ENCODE data around the gene DOCK10. TPM values are rescaled to one million over a fixed set of nuclear protein-coding genes. Genes with fewer than 3 reads are reported as not detected.

DOCK10 gene
- total RNA-seq, 2 experiments from 2014 or later, result 40.8 to 68.2 TPM

- H2AFZ ChIP-seq (ENCODE audit: low read length), result no peak overlapping the region; the same call in 1 of the 2 replicates
- H3K4me3 ChIP-seq (ENCODE audit: low read depth, low read length, poor library complexity, severe bottlenecking), result no peak overlapping the region
- no peaks in the 10 kb centered on the region for H3K9me3 ChIP-seq (ENCODE audit: low read length)
- intact Hi-C loops (cut with micrococcal nuclease; ENCODE audit: unreplicated experiment), result loop anchor here (1.0 to 10.0 kb wide), 9 partner anchors 49 to 658 kb away; no protein-coding TSS in a partner anchor
- H3K9me2 ChIP-seq (ENCODE audit: insufficient read depth, low read length), result no peaks in the 10 kb centered on the region
- H4K20me1 ChIP-seq (ENCODE audit: insufficient read depth, low read length), result no peaks in the 10 kb centered on the region
- POLR2A ChIA-PET, result interaction anchor here (0.5 to 1.4 kb wide), 5 partner anchors 13 to 646 kb away, joined by 3 to 6 read pairs (median 4); no protein-coding TSS in a partner anchor
- no peaks in the 10 kb centered on the region for H3K79me2 ChIP-seq (ENCODE audit: insufficient read depth, low read depth, low read length)
- H3K4me1 ChIP-seq (ENCODE audit: insufficient read depth, low read length, poor library complexity, severe bottlenecking), result peaks cover 24% of the 10 kb centered on the region
- H3K36me3 ChIP-seq (ENCODE audit: insufficient read depth, low read length), result no peaks in the 10 kb centered on the region; the same call in 1 of the 2 replicates
- H3K27ac ChIP-seq (ENCODE audit: low read depth, low read length, poor library complexity, severe bottlenecking), result peak overlapping the region; percentile 64
- no TSS peak for BruUV-seq (replicated peaks)
- H3K4me2 ChIP-seq (ENCODE audit: low read length), result peak overlapping the region; percentile 62
- TF ChIP-seq CTCF (conservative IDR thresholded peaks at IDR 0.05; ENCODE audit: low read length), result peak; percentile 93
- TF ChIP-seq EZH2phosphoT487 (IDR thresholded peaks at IDR 0.05; ENCODE audit: borderline replicate concordance, low read depth, low read length), result no peak
- CTCF ChIA-PET (ENCODE audit: unreplicated experiment), result interaction anchor here (1.0 to 1.3 kb wide), 4 partner anchors 45 to 389 kb away, joined by 3 to 5 read pairs (median 3); no protein-coding TSS in a partner anchor
- peak; percentile 86 for DNase-seq (ENCODE audit: low spot score)
These were observed 40.1 kb downstream of the DOCK10 start for GRCh38 chr2:225002039-225002655.

GRCh38 chr2:224999754-225000153 is 42.5 kb downstream of the DOCK10 start:
- Histone ChIP-seq H3K4me2 (ENCODE audit: low read length) (no peak overlapping the region), H4K20me1 (ENCODE audit: insufficient read depth, low read length) (no peaks in the 10 kb centered on the region), H3K4me3 (ENCODE audit: low read depth, low read length, poor library complexity, severe bottlenecking) (no peak overlapping the region), H3K27ac (ENCODE audit: low read depth, low read length, poor library complexity, severe bottlenecking) (no peak overlapping the region), H3K9me3 (ENCODE audit: low read length) (no peaks in the 10 kb centered on the region), H3K36me3 (ENCODE audit: insufficient read depth, low read length) (no peaks in the 10 kb centered on the region; the same call in 1 of the 2 replicates), H3K4me1 (ENCODE audit: insufficient read depth, low read length, poor library complexity, severe bottlenecking) (peaks cover 19% of the 10 kb centered on the region), H3K79me2 (ENCODE audit: insufficient read depth, low read depth, low read length) (no peaks in the 10 kb centered on the region), H3K9me2 (ENCODE audit: insufficient read depth, low read length) (no peaks in the 10 kb centered on the region), H2AFZ (ENCODE audit: low read length) (no peak overlapping the region)
- CTCF ChIA-PET (ENCODE audit: unreplicated experiment), result interaction anchor here (1.2 kb wide), 1 partner anchor 11 kb away, joined by 3 read pairs; no protein-coding TSS in a partner anchor
- POLR2A ChIA-PET, result interaction anchor here (0.6 to 2.1 kb wide), 10 partner anchors 9 to 1919 kb away, joined by 3 to 6 read pairs (median 4); no protein-coding TSS in a partner anchor
- DNase-seq (ENCODE audit: low spot score), result no peak
- no peak for TF ChIP-seq EZH2phosphoT487 (IDR thresholded peaks at IDR 0.05; ENCODE audit: borderline replicate concordance, low read depth, low read length)
- TF ChIP-seq CTCF (conservative IDR thresholded peaks at IDR 0.05; ENCODE audit: low read length), result no peak
- intact Hi-C loops (cut with micrococcal nuclease; ENCODE audit: unreplicated experiment), result loop anchor here (10.0 kb wide), 1 partner anchor 345 kb away; no protein-coding TSS in a partner anchor
- BruUV-seq (replicated peaks), result no TSS peak

GRCh38 chr2:224999321-224999720 is 42.9 kb downstream of the DOCK10 start:
- Histone ChIP-seq H3K27ac (ENCODE audit: low read depth, low read length, poor library complexity, severe bottlenecking) (no peak overlapping the region), H3K4me1 (ENCODE audit: insufficient read depth, low read length, poor library complexity, severe bottlenecking) (peaks cover 19% of the 10 kb centered on the region), H3K9me2 (ENCODE audit: insufficient read depth, low read length) (no peaks in the 10 kb centered on the region), H3K4me3 (ENCODE audit: low read depth, low read length, poor library complexity, severe bottlenecking) (no peak overlapping the region), H2AFZ (ENCODE audit: low read length) (no peak overlapping the region), H3K36me3 (ENCODE audit: insufficient read depth, low read length) (no peaks in the 10 kb centered on the region; the same call in 1 of the 2 replicates), H3K79me2 (ENCODE audit: insufficient read depth, low read depth, low read length) (no peaks in the 10 kb centered on the region), H3K4me2 (ENCODE audit: low read length) (no peak overlapping the region), H3K9me3 (ENCODE audit: low read length) (no peaks in the 10 kb centered on the region), H4K20me1 (ENCODE audit: insufficient read depth, low read length) (no peaks in the 10 kb centered on the region)
- no peak for DNase-seq (ENCODE audit: low spot score)
- intact Hi-C loops (cut with micrococcal nuclease; ENCODE audit: unreplicated experiment), result no loop called here
- TF ChIP-seq EZH2phosphoT487 (IDR thresholded peaks at IDR 0.05; ENCODE audit: borderline replicate concordance, low read depth, low read length) (no peak), CTCF (conservative IDR thresholded peaks at IDR 0.05; ENCODE audit: low read length) (no peak)
- POLR2A ChIA-PET, result interaction anchor here (0.6 to 2.1 kb wide), 12 partner anchors 9 to 1919 kb away, joined by 3 to 6 read pairs (median 4); no protein-coding TSS in a partner anchor
- BruUV-seq (replicated peaks), result no TSS peak
- CTCF ChIA-PET (ENCODE audit: unreplicated experiment), result interaction anchor here (0.8 to 1.2 kb wide), 2 partner anchors 10 kb away, joined by 3 read pairs; no protein-coding TSS in a partner anchor
